ENCODE data around the gene DMD. TPM values are rescaled to one million over a fixed set of nuclear protein-coding genes. Genes with fewer than 3 reads are reported as not detected.

The DMD gene
- polyA plus RNA-seq, 1 donor from 2014 or later: 21.6 TPM

DNA sequence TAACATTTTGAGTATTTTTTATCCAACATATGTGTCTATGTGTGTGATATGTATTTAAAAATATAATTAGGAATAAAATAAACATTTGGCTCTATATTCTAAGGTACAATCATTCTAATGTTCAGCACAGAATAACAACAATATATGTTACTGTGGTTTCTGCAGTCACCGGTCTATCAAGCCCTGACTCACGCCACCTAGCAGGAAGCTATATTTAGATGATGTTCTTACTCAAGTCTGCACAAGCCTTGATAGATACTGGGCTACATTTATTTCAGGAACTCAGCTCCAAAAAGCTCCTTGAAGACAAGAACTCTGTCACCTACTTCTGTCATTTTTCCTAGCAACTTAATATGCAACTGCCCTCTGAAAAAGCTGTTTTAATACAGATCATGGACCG lies 1987.5 kb downstream of the DMD start:
- Histone ChIP-seq H3K4me3 (ENCODE audit: low read length) (no peak overlapping the region), H3K9me2 (ENCODE audit: insufficient read depth, low read length) (no peaks in the 10 kb centered on the region), H3K27me3 (ENCODE audit: insufficient read depth, low read depth, low read length) (no peaks in the 10 kb centered on the region), H3K36me3 (ENCODE audit: insufficient read depth, low read length) (no peaks in the 10 kb centered on the region), H3K4me2 (ENCODE audit: low read length) (no peak overlapping the region), H3K27ac (ENCODE audit: low read length) (no peak overlapping the region), H2AFZ (ENCODE audit: low read depth, low read length) (no peak overlapping the region), H3K79me2 (replicated peaks; ENCODE audit: insufficient read depth, low read length) (no peaks in the 10 kb centered on the region), H3K9ac (ENCODE audit: low read length) (no peak overlapping the region), H3K9me3 (ENCODE audit: low read length) (no peaks in the 10 kb centered on the region), H4K20me1 (ENCODE audit: insufficient read depth) (no peaks in the 10 kb centered on the region), H3F3A (ENCODE audit: insufficient read depth, low read length, poor library complexity, severe bottlenecking) (no peaks in the 10 kb centered on the region)
- TF ChIP-seq, protein P1, sequence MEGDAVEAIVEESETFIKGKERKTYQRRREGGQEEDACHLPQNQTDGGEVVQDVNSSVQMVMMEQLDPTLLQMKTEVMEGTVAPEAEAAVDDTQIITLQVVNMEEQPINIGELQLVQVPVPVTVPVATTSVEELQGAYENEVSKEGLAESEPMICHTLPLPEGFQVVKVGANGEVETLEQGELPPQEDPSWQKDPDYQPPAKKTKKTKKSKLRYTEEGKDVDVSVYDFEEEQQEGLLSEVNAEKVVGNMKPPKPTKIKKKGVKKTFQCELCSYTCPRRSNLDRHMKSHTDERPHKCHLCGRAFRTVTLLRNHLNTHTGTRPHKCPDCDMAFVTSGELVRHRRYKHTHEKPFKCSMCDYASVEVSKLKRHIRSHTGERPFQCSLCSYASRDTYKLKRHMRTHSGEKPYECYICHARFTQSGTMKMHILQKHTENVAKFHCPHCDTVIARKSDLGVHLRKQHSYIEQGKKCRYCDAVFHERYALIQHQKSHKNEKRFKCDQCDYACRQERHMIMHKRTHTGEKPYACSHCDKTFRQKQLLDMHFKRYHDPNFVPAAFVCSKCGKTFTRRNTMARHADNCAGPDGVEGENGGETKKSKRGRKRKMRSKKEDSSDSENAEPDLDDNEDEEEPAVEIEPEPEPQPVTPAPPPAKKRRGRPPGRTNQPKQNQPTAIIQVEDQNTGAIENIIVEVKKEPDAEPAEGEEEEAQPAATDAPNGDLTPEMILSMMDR (IDR thresholded peaks at IDR 0.05; ENCODE audit: poor library complexity, severe bottlenecking): no peak
- TF ChIP-seq TAF1 (IDR thresholded peaks at IDR 0.05; ENCODE audit: low read depth): no peak
- TF ChIP-seq MXI1 (conservative IDR thresholded peaks at IDR 0.05; ENCODE audit: poor library complexity, severe bottlenecking): no peak
- TF ChIP-seq SMC3 (conservative IDR thresholded peaks at IDR 0.05; ENCODE audit: poor library complexity): no peak
- no peak for TF ChIP-seq POLR2AphosphoS5 (IDR thresholded peaks at IDR 0.05)
- TF ChIP-seq, protein P2, sequence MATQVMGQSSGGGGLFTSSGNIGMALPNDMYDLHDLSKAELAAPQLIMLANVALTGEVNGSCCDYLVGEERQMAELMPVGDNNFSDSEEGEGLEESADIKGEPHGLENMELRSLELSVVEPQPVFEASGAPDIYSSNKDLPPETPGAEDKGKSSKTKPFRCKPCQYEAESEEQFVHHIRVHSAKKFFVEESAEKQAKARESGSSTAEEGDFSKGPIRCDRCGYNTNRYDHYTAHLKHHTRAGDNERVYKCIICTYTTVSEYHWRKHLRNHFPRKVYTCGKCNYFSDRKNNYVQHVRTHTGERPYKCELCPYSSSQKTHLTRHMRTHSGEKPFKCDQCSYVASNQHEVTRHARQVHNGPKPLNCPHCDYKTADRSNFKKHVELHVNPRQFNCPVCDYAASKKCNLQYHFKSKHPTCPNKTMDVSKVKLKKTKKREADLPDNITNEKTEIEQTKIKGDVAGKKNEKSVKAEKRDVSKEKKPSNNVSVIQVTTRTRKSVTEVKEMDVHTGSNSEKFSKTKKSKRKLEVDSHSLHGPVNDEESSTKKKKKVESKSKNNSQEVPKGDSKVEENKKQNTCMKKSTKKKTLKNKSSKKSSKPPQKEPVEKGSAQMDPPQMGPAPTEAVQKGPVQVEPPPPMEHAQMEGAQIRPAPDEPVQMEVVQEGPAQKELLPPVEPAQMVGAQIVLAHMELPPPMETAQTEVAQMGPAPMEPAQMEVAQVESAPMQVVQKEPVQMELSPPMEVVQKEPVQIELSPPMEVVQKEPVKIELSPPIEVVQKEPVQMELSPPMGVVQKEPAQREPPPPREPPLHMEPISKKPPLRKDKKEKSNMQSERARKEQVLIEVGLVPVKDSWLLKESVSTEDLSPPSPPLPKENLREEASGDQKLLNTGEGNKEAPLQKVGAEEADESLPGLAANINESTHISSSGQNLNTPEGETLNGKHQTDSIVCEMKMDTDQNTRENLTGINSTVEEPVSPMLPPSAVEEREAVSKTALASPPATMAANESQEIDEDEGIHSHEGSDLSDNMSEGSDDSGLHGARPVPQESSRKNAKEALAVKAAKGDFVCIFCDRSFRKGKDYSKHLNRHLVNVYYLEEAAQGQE (IDR thresholded peaks at IDR 0.05; ENCODE audit: borderline replicate concordance): no peak

DNA sequence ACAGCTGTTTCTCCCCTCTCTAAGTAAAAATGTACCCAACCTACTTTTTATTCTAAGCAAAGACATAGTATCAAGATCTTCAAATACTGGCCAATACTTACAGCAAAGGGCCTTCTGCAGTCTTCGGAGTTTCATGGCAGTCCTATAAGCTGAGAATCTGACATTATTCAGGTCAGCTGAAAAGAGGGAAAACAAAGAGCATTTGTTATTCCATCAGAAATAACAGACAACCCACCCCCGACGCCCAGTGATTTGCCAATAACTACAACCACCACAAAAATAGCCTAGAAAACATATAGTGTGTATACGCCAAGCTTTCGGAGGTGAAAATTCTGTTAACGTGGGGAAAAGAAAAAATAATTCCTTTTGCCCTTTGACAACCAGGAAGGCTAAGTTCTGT lies 1988.4 kb downstream of the DMD start:
- H3K36me3 ChIP-seq (ENCODE audit: insufficient read depth, low read length): no peaks in the 10 kb centered on the region
- no peaks in the 10 kb centered on the region for H3K27me3 ChIP-seq (ENCODE audit: insufficient read depth, low read depth, low read length)
- H4K20me1 ChIP-seq (ENCODE audit: insufficient read depth): no peaks in the 10 kb centered on the region
- TF ChIP-seq MXI1 (conservative IDR thresholded peaks at IDR 0.05; ENCODE audit: poor library complexity, severe bottlenecking) (no peak), POLR2AphosphoS5 (IDR thresholded peaks at IDR 0.05) (no peak), EP300 (conservative IDR thresholded peaks at IDR 0.05; ENCODE audit: poor library complexity, severe bottlenecking) (no peak), RAD21 (conservative IDR thresholded peaks at IDR 0.05) (no peak), SMC3 (conservative IDR thresholded peaks at IDR 0.05; ENCODE audit: poor library complexity) (no peak)
- TF ChIP-seq, protein P2 (IDR thresholded peaks at IDR 0.05; ENCODE audit: borderline replicate concordance): no peak
- TF ChIP-seq, protein P1 (IDR thresholded peaks at IDR 0.05; ENCODE audit: poor library complexity, severe bottlenecking): no peak
- H3F3A ChIP-seq (ENCODE audit: insufficient read depth, low read length, poor library complexity, severe bottlenecking): no peaks in the 10 kb centered on the region
- H3K4me2 ChIP-seq (ENCODE audit: low read length): no peak overlapping the region
- no peaks in the 10 kb centered on the region for H3K9me3 ChIP-seq (ENCODE audit: low read length)
- no peak overlapping the region for H3K27ac ChIP-seq (ENCODE audit: low read length)
- no peak overlapping the region for H2AFZ ChIP-seq (ENCODE audit: low read depth, low read length)
- no peaks in the 10 kb centered on the region for H3K79me2 ChIP-seq (replicated peaks; ENCODE audit: insufficient read depth, low read length)
- no peak overlapping the region for H3K4me3 ChIP-seq (ENCODE audit: low read length)
- H3K9me2 ChIP-seq (ENCODE audit: insufficient read depth, low read length): no peaks in the 10 kb centered on the region
- H3K9ac ChIP-seq (ENCODE audit: low read length): no peak overlapping the region
